GM21529 (cell line): ENCODE measurements around the gene CNTRL.
A peak's percentile ranks its signal among the peaks of the same experiment; 100 is the strongest.

Source experiments
- ATAC-seq: cut with Tn5 transposase; IDR thresholded peaks from one replicate; pipeline ENCODE4 v1.9.1; 2021; ENCODE audit not compliant: unreplicated experiment

The CNTRL gene

DNA sequence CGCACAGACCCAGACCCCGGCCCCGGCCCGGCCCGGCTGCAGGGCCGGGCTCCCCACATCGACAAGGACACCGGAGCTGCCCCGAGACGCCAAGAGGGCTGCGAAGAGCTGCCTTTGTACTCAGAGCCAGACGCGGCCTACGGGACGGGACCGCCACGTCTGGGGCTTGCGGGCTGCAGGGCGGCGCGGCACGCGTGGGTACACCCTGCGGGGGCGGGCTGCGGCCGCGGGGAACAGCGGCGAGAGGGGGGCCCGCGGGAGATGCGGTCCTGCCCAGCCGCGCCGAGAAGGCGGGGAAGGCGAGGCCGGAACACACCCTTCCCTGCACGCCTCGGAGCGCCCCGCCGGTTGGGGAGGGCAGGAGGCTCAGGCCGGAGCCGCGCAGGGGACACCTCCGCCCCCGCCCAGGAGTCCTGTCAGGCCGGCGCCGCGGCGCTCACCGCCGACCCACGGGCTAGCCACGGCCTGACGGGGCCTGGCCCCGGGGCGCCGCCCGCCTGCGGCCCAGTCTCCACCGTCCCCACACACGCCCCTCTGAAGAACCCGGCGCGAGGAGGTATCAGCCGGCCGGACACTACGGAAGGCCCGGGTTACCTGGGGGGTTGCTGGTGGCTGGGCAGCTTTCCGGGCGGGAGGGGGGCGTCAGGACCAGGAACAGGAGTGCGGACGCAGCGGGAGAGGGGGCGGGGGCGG lies 126.4 kb downstream of the CNTRL start:
- peak; percentile 19 for ATAC-seq

DNA sequence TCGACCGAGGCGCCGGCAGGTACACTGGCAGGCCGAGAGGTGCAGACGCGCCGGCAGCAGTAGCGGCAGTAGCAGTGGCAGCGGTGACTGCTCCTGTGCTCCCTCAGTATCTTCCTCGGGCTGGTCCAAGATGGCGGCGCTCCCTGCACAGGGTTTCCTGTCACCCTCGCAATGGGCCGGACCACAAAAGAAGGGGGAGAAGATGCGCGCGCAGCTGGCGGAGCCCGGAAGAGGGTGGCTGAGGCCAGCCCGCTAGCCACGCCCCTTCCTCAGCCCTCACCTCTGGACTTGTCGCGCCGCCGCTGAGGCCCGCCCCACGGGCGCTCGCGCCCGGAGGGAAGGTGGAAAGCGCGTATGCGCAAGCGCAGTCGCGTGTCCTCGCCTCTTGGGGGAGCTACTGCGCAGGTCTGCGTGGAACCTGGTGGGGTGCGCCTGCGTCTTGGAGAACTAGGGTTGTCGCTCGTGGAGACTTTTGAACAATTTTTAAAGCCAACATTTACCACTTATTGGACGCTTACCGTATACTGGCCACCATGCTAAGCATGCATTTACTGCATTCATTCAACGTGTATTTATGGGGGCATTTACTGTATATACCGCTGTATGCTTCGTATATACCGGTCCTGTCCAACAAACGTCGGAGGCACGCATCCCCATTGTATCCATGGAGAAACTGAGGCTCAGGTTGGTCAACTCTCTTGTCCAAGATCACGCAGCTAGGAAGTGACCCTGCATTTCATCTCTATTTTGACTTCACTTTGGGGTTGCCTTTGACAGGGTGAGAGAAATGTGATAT lies 127.2 kb downstream of the CNTRL start, which contains the start of gene RAB14:
RAB14 (minus strand) TSS at position 132 of the 796 bp plus-strand sequence. CDS start 8,457 bp downstream, outside the sequence.
- peak; percentile 86 for ATAC-seq

DNA sequence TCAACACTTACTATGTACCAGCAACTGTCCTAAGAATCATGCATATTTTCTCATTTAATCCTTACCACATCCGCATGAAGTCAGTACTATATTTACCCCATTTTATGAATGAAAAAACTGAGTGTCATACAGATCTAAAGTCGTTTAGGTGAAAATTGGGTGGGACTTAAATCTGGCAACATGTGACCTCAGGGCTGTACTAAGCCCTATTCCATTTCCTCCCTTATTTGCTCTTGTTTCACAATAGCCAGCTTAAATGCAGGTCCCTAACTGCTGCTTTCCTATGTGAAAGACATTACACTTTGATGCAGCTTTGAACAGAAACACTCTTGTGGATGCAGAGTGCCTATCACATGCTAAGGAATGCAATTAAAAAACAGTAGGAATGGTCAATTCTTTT lies 129.4 kb downstream of the CNTRL start:
- no peak for ATAC-seq

DNA sequence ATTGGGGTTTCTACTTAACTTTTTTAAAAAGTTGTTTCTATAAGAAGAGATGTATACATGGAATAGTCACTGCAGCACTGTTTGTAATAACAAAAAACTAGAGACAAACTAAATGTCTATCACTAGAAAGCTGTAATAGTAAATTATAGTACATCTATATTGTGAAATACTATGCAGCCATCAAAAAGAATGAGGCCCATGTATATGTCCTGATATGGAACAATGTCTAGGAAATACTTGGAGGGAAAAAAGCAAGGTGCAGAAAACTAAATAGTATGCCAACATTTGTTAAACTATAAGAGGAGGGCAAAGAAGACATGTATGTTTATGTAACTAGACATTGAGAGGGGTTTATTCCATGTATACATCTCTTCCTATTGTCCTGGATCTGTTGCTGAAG lies 129.9 kb downstream of the CNTRL start:
- no peak for ATAC-seq

DNA sequence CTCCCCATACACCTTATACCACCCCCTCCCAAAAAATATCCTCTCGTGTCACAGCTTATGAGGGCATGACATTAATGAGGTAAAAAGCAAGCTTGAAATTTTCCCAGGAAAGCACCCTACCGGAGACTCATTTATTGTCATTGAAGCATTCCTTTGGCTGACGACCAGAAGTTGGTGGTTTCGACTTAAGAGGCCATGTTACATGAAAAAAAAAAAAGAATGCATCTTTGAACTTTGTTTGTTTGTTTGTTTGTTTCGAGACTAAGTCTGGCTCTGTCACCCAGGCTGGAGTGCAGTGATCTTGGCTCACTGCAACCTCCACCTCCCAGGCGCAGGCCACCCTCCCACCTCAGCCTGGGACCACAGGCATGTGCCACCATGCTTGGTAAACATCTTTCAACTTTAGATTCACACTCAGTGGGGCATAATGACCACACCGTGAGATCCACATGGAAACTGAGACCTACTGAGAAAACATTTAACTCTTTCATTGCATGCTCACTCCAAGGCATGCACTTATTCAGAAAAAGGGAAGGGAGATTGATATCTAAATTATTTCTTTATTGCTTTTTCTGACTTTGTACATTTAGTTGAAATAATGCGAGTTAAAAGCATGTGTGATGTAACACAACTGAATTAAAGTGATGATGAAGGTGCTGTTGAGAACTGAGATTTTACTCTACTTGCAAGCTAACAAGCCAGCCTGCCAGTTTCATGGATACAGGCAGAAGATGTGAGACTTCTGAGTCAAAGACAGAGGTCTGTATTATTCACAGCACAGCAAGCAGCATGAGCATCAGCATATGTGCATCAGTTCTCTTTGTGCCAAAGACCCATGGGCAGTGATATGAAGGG lies 132.0 kb downstream of the CNTRL start:
- ATAC-seq, result peak; percentile 20

DNA sequence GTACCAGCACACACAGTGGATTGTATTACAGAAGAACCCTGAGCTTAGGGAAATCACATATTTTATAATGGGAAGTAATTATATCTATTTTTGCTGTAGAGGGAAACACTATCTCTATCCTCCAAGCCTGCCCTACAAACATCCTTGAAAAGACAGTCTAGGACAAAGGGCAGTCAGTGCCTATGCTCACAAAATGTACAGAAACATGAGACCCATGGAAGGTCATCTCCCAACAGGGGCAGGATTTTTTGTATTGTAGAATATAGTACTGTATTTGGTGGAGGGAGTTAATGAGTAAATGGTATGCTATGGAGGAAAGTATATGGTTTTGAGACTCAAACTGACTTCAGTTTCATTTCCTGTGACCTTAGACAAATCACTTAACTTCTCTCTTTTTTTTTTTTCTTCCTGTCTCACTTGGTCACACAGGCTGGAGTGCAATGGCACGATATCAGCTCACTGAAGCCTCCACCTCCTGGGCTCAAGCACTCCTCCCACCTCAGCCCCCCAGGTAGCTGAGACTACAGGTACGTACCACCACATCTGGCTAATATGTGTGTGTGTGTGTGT lies 132.7 kb downstream of the CNTRL start:
- ATAC-seq, result peak; percentile 91

DNA sequence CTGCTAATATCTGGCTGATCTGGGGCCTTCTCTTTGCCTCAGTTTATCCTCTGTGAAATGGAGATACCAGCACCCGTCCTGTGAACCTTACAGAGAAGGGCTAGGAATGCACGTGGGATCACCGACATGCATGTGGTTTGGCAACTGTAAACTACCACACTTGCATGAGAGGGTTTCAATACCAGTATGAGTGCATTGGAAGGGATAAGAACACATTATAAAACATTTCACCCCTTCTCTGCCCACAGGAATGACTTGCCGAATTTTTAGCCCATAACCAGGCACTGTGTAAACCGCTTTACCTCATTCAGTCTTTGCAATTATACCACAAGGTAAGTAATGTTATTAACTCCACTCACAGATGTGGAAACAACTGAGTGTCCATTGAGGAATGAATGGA lies 135.8 kb downstream of the CNTRL start:
- no peak for ATAC-seq

DNA sequence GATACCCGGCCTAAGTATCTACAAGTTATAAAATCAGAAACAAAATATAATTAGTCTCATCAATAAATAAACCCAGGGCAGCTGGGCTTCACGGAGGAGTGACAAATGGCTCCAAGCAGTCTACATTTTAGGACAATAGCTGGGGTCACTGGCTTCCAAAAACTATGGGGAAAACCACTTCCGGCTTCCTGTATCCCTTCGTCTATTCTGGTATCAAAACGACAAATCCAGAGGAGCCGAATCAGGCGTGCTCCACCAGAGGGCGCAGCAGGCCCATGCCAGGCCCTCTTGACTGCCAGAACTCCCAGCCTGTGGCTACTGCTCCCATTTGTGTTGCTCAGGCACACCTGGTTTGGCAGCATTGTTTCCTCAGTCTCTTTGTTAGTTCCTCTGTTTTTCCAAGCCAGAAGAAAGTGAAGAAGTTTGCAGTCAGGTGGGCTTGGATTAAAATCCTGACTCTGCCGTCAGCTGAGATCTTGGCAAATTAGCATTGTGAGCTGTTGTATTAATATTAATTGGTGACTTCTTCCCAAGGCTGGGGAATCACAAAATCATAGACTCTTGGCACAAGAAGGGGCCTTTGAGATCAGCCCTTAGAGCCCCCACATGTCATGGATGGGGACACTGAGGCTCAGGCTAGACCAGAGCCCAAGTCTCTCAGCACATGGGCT lies 138.5 kb downstream of the CNTRL start:
- peak; percentile 50 for ATAC-seq

DNA sequence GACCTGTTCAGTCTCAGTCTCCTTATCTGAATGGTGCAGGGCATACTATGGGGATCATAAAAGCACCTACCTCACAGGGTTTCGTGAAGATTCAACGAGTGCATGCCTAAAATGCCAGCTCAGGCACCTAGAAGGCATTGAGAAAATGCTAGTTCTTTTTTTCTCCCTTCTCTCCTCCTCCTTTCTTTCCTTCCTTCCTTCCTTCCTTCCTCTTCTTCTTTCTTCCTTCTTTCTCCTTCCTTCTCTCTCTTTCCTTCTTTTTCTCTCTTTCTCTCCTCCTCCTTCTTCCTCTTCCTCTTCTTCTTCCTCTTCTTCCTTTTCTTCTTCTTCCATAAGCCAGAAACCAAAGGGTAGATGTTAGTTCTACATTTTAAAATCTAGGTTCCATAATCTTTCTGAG lies 139.2 kb downstream of the CNTRL start:
- ATAC-seq, result no peak

DNA sequence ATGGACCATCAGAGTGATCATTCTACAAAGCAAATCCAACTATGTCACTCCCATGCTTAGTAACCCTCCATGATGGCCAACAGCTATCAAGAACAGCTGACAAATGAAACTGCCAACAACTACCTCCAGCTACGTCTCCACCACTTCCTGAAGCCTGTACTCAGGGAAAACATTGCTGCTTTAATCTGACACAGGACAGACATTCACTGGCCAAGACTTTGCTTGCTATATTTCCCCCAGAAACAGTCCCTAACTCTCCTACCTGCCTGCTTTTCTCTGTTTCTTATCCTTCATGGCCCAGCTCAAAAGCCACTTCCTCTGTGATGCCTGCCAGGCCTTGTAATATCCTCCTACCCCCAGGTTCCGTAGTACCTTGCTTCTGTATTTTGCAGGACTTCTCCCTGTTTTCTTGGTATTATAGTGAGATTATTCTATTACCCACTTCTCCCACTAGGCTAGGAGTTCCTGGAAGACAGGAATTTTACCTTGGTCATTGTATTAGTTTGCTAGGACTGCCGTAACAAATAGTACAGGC lies 141.6 kb downstream of the CNTRL start:
- no peak for ATAC-seq

DNA sequence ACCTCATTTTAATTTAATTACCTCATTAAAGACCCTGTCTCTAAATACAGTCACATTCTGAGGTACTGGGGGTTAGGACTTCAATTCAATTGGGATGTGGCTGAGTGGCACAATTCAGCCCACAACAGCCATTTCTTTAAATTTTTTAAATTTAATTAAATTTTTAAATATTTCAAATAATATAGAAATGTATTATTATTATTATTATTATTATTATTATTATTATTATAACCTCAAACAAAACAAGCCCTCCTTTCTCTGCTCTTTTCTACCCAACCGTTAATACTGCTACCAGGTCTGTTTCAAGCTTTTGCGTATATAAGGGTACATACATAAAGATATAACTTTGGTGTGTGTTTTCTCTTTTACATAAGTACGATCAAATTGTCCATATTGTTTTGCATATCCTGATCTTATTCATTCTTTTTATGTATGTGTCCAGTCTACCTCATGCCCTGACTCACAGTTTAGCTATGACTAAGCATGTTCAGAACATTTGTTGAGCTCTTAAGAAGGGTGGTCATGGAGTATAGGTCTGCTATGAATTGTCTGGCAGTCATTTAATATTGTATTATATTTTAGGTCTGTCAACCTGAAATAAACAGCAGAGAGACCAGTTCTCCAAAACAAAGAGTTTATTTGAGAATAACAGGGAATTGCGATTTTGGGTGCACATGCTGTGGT lies 143.0 kb downstream of the CNTRL start:
- peak; percentile 88 for ATAC-seq

DNA sequence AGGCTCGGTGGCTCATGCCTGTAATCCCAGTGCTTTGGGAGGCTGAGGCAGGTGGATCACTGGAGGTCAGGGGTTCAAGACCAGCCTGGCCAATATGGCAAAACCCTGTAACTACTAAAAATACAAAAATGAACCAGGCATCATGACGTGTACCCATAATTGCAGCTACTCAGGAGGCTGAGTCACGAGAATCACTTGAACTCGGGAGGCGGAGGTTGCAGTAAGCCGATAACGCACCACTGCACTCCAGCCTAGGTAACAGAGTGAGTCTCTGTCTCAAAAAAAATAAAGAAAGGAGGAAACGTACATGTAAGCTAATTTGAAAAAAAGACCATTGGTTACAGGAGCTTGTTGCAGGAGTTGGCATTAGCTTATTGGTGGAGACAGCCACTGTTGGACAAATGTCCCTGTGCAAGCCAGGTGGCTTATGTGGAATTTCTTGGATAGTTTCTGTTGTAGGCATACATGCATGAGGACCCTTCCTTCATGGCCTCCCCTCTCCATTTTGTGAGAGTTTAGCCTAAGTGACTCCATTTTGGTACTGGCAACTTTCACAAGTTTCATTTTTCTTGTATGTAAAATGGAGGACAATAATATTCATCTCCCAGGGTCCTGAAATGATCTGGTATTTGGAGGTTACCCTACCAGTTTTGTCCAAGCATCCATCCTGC lies 143.7 kb downstream of the CNTRL start:
- no peak for ATAC-seq

DNA sequence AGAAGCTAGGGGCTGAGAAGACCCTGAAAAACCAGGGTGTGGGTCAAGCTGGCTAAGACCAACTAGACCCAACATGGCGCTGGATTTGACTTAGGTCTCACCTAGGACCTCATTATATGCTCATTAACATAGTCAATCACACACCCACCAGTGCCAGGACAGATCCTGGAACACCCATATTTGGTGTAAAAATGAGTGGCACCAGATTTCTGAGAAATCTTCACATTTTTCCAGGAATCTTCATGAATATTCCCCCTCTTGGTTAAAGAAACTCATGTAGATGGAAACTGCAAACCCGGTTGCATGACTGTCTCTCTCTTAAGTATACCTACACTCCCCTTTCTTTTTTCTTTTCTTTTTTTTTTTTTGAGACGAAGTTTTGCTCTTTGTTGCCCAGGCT lies 144.8 kb downstream of the CNTRL start:
- ATAC-seq, result no peak

DNA sequence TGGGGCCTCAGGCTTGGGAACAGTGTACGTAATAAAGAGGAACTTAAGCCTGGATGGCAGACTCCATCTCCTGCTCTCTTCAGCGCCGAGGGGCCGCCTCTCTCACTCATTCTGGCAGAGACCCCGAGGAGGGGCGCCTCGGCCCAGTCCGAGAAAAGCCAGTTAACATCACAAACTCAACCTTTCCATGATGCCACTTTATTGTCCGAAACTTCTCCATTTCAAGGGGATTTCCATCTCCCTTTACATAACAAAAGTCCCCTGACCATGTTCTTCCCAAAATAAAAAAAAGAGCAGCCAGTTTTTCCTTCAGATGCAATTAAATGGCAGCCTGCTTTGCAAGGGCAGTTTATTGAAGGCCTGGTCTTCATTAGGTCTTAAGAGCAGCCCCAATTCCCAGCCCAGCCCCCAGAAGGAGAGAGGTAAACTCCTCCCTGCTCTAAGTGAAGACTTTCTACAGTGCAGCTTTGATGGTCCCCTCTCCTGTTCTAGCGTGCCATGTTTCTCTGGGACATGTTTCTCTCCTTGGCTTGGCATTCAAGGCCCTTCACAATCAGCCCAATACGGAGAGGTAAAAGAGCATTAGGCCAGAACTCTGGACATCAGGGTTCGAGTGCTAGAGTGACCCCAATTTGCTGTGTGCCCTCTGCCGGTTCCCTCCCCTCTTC lies 146.4 kb downstream of the CNTRL start:
- ATAC-seq, result no peak

DNA sequence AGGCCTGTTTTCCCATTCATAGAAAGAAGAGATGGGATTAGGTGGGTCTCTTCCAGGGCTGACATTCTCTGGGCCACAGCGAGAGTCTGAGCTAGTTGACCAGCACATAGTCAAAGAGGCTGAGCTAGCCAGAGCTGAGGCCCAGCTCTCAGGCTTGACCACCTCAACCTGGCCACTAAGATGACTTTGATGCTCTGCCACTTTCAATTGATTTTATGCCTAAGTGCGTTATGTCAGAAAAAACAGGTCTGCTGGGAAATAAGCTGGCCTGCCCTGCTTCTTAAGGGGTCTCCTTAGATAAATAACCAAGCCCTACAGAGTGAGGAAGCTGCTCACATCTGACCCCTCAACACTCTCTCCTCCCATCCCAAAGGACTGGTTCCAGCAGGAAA lies 146.9 kb downstream of the CNTRL start:
- ATAC-seq, result no peak

DNA sequence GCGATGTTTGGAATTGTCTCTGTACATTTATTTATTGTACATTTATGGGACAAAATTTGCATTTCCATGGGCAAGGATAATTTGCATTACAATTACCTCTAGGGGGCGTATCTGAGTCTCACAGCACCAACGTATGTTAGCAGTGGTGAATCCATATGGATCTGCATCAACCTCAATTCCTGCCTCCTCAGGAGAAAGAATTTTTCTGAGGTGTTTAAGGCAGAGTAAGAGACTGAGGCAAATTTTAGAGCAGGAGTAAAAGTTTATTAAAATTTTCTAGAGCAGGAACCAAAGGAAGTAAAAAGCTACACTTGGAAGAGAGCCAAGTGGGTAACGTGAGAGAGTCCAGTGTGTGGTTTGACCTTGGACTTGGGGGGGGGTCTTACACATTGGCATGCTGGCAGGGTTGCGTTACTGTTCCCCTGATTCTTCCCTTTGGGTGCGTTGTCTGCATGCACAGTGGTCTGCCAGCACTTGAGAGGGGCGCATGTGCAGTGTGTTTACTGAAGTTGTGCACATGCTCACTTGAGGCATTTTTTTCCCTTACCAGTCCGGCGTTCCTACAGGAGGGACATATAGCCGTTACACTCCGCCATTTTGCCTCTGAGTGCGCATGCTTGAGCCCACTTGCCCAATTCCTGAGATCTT lies 147.9 kb downstream of the CNTRL start:
- no peak for ATAC-seq

DNA sequence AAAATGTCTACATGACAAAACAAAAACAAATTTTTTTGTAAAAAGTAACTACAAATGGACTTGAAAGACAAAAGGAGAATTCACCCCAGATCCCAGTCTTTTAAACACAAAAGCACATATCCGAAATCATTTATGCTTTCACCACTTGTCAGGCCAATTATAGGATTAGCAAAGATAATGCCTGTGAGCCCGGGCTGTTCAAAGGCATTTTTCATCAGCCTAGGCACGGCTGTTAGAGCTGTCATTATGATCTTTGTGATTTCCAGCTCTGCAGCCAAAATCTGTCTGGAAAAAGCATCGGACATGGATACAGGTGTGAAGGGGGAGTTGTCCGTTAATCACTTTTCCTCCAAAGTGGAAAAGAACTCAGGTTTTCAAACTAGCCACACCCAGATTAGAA lies 150.5 kb downstream of the CNTRL start:
- no peak for ATAC-seq

DNA sequence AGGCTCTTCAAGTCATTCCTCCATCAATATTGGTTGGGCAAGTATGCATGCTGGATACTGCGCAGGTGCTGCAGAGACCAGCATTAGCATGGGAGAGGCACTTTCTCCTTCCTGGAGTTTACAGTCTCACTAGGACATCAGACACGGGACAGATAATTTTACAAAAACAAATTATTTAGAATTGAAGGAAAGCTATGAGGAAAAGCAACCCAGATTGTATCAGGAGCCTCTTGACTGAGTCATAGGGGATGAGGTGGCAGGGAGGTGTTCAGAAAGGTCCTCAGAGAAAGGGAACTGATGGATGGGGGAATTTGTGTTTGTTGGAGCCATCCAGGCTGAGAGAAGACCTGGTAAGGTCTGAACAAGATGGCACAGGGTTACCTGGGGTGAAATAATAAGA lies 151.4 kb downstream of the CNTRL start:
- ATAC-seq, result no peak
